Cardiac muscle cell (in vitro differentiated cells and primary cell): ENCODE results near the gene MAOA. TPM values are rescaled to one million over a fixed set of nuclear protein-coding genes. Genes with fewer than 3 reads are reported as not detected.
A peak's percentile ranks its signal among the peaks of the same experiment; 100 is the strongest.

Experiments used
- DNase-seq, 2 donors: peaks; one replicate each; pipeline versions ENCODE4 v3.0.0 to v3.0.0-alpha.2; 2010 to 2017; ENCODE audit warnings: low read depth in 1 of 2, low spot score in 1 of 2
- H3K27ac ChIP-seq: fragments of 200-600 bp; sonication (generic); 2 replicates; pipeline ENCODE4 v1.5.1; 2016
- H3K27me3 ChIP-seq: fragments of 200-600 bp; sonication (generic); 2 replicates; pipeline ENCODE4 v1.6.0; 2016; ENCODE audit warnings: control low read depth
- H3K36me3 ChIP-seq: fragments of 200-600 bp; sonication (generic); 2 replicates; pipeline ENCODE4 v1.5.1; 2016; ENCODE audit warnings: control low read depth
- H3K4me1 ChIP-seq: fragments of 200-600 bp; sonication (generic); 2 replicates; pipeline ENCODE4 v1.8.1; 2017; ENCODE audit warnings: low read depth, mild to moderate bottlenecking, mixed run types
- H3K4me3 ChIP-seq: fragments of 200-600 bp; sonication (generic); 2 replicates; pipeline ENCODE4 v1.5.1; 2016; ENCODE audit warnings: mild to moderate bottlenecking
- H3K9me3 ChIP-seq: fragments of 200-600 bp; sonication (generic); 2 replicates; pipeline ENCODE4 v1.5.1; 2017; ENCODE audit warnings: low read depth, mild to moderate bottlenecking, control low read depth
- CTCF ChIP-seq: IDR thresholded peaks from 2 replicates; pipeline ENCODE4 v1.5.1; 2012; ENCODE audit warnings: low read depth, mild to moderate bottlenecking, low read length
- polyA plus RNA-seq: library from polyadenylated mRNA; unstranded; fragments of >200 nt; fragmentation: Nextera tagmentation; extraction: Ambion mirVana; gene quantifications from 2 replicates; pipeline ENCODE4 v1.2.1, GENCODE V29; 2016
- total RNA-seq: library from RNA; depleted of rRNA; stranded (reverse); fragments of >200 nt; gene quantifications from 2 replicates; pipeline ENCODE4 v1.2.3, GENCODE V29; 2016

Gene MAOA
- total and polyA plus RNA-seq, 2 experiments from 2014 or later = 6.7 to 10.3 TPM

DNA sequence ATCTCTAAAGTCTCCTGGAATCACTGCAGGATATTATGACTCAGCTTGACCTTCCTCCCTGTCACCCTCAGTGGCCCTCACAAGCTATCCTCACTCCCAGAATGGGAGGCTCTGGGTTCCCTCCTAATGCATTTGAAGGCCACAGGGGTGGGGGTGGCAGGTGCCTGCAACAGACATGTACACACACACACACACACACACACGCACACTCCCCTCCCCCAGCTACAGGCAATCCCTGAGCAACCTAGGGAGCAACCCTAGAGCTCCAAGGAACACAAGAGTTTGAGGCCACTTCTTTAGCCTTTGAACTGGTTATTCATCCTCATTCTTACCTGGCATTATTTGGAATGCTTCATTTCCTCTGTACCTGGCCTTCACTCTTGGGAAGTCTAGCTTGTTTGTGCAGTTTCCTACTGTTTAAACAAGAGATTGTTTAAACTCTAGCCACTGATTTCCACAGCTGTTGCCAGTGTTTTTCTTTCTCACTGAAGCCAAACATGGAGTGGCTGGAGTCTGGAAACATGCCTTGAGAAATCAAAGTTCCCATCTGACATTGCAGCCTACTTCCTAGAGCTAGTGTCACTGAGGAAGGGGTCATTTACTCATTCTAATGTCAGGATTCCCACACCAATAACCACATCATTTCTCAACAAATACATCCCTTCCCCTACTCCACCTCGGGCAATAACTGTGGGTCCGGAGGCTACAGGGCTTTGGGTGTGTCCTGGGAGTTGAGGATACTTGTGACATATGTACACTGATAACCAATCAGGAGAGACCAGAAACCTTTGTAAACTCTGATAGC is 37.7 kb downstream of the MAOA start:
- H3K27ac ChIP-seq = no peak overlapping the region
- H3K27me3 ChIP-seq = no peaks in the 10 kb centered on the region
- no peaks in the 10 kb centered on the region for H3K9me3 ChIP-seq
- no peaks in the 10 kb centered on the region for H3K4me1 ChIP-seq
- H3K4me3 ChIP-seq = no peak overlapping the region
- no peak for DNase-seq
- H3K36me3 ChIP-seq = no peaks in the 10 kb centered on the region
- no peak for TF ChIP-seq CTCF

GRCh38 chrX:43699475-43699874 is 43.4 kb downstream of the MAOA start:
- Histone ChIP-seq H3K27ac (no peak overlapping the region), H3K36me3 (no peaks in the 10 kb centered on the region), H3K9me3 (no peaks in the 10 kb centered on the region), H3K4me1 (no peaks in the 10 kb centered on the region), H3K27me3 (no peaks in the 10 kb centered on the region), H3K4me3 (no peak overlapping the region)
- DNase-seq = no peak
- no peak for TF ChIP-seq CTCF

DNA sequence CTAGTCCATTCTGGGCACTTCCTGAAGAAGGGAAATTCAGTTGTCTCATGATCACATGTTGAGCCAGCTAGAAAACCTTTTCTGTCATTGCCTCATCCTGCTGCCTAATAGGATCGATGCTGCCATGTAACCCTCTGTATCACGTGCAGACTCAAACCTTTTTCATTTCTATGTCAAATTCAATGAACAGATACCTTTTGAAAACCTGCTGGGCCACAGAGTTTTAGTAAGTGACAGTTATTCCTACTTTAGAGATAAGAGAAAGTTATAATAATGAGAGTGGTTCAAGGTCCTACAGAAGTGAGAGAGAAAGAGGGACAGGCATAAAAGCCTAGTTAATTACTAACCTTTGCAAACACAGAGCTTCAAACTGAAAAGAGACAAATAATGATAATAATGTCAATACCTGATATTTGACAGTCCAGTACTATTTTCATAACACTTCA is 46.0 kb downstream of the MAOA start:
- Histone ChIP-seq H3K27ac (no peak overlapping the region), H3K4me1 (no peaks in the 10 kb centered on the region), H3K27me3 (no peaks in the 10 kb centered on the region), H3K4me3 (no peak overlapping the region), H3K36me3 (no peaks in the 10 kb centered on the region), H3K9me3 (no peaks in the 10 kb centered on the region)
- TF ChIP-seq CTCF = no peak
- DNase-seq = no peak

GRCh38 chrX:43702660-43703059 is 46.6 kb downstream of the MAOA start:
- no peaks in the 10 kb centered on the region for H3K4me1 ChIP-seq
- H3K27me3 ChIP-seq = no peaks in the 10 kb centered on the region
- H3K4me3 ChIP-seq = no peak overlapping the region
- H3K27ac ChIP-seq = no peak overlapping the region
- DNase-seq = no peak
- no peaks in the 10 kb centered on the region for H3K9me3 ChIP-seq
- TF ChIP-seq CTCF = no peak
- H3K36me3 ChIP-seq = no peaks in the 10 kb centered on the region

- no peaks in the 10 kb centered on the region for H3K4me1 ChIP-seq
Observed at GRCh38 chrX:43703211-43703791, 47.2 kb downstream of the MAOA start.

More at GRCh38 chrX:43703211-43703791, 47.2 kb downstream of the MAOA start:
- H3K27me3 ChIP-seq = no peaks in the 10 kb centered on the region
- H3K27ac ChIP-seq = no peak overlapping the region
- H3K4me3 ChIP-seq = no peak overlapping the region
- H3K9me3 ChIP-seq = no peaks in the 10 kb centered on the region
- no peaks in the 10 kb centered on the region for H3K36me3 ChIP-seq
- no peak for TF ChIP-seq CTCF
- DNase-seq = peak in 1 of 2 donors; percentile 68
